ENCODE results near the gene ENGASE.

DNA sequence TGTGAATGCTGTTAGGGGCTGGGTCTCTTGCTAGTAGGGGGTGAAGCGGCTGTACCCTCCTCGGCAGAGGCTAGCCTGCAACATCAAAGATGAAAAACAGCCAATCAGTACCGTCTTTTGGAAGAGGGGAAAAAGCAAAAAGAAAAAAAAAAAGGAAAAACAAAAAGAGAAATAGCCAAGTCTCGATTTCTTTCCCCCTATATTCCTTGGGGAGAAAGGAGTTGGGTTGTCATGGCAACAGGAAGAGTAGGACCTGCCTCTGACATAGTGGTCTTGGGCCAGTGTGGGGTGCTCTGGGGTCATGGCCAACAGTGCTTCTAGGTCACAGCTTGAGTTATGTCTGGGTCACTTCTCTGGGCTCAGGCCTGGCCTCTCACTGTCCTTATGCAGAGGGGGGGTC, 17.9 kb downstream of the ENGASE start:
- TF ChIP-seq EZH2 (IDR thresholded peaks at IDR 0.05; ENCODE audit: insufficient read depth, poor library complexity, severe bottlenecking) (no peak), EZH2phosphoT487 (IDR thresholded peaks at IDR 0.05; ENCODE audit: insufficient read depth, low read depth) (no peak)
